NCI-H146 (cell line): ENCODE results near the gene SFMBT2.

Experiments
- DNase-seq: peaks from one replicate; lab custom pipeline; 2025; lab: John Stamatoyannopoulos, UW

SFMBT2 gene

GRCh38 chr10:7136016-7136415, 274.8 kb downstream of the SFMBT2 start:
- DNase-seq: no peak

GRCh38 chr10:7135188-7135587, 275.6 kb downstream of the SFMBT2 start:
- no peak for DNase-seq

DNA sequence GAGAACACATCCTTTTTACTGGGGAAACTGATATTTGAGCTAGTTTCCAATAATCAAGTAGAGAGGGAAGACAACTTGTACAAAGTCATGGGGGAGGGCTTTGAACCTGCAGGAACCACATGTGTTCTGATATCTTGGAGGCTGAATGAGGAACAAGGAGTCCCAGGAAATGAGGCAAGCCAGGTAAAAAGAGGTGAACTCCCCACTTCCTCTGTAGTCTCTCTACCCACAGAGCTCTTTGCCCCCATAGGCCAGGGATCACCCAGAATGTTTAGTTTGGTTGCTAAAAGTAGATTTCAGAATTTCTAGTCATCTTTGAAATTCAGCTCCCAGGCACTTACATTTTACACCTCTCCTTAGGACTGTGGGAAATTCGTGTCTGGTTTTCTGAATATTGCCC, 276.4 kb downstream of the SFMBT2 start:
- no peak for DNase-seq

DNA sequence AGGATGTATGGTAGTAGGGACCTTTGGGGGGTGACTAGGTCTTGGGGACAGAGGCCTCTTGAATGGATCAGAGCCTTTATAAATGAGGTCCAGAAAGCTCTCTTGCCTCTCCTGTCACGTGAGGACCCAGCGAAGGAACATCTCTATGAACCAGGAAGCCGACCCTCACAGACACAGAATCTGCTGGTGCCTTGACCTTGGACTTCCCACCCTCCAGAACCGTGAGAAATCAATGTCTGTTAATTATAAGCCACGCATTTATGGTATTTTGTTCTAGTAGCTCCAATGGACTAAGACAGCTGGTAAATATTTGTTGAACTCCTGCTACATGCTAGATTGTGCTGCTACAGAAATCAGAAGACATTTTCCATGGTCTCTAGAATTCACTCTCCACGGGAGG, 276.9 kb downstream of the SFMBT2 start:
- no peak for DNase-seq

- DNase-seq: no peak
These were observed 277.6 kb downstream of the SFMBT2 start for GRCh38 chr10:7133278-7133677.

GRCh38 chr10:7130191-7130911, 280.5 kb downstream of the SFMBT2 start:
- no peak for DNase-seq

- DNase-seq: no peak
These were observed 287.1 kb downstream of the SFMBT2 start for GRCh38 chr10:7123774-7124173.

GRCh38 chr10:7122561-7122960, 288.3 kb downstream of the SFMBT2 start:
- no peak for DNase-seq

GRCh38 chr10:7121154-7121797, 289.6 kb downstream of the SFMBT2 start:
- DNase-seq: peak; percentile 27

DNA sequence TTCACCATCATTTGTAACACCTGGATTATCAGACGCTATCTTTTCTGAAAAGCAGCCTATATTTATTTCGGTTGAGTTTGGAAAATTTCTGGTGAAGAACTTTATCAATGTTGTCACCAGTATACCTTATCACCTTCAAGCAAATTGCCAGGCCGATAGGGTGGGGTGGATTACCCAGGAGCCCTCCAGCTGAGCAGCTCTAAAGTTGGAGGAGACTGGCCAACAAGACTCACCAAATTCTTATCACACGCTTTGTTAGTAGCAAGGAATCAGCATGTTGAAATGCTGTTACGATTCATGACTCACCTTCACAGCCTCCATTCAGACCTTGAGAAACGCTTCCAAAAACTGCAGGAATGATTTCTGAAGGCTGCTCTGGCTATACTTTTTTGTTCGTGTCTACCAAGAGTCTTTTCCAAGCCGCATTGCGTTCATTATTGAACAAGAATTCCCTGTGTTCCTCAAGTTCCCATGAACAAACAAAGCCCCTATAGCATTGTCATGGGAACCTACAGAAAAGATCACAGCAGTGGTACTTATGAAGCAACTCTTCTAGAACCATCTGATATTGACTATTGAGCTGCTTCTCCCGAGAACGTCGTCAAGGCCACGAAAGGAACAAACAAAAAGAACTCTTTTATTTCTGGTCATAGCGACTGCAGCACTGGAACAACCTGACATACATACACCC, 291.4 kb downstream of the SFMBT2 start:
- no peak for DNase-seq

- DNase-seq: no peak
These were observed 292.8 kb downstream of the SFMBT2 start for GRCh38 chr10:7117806-7118674.

- no peak for DNase-seq
These were observed 293.5 kb downstream of the SFMBT2 start for GRCh38 chr10:7117177-7117799.

DNA sequence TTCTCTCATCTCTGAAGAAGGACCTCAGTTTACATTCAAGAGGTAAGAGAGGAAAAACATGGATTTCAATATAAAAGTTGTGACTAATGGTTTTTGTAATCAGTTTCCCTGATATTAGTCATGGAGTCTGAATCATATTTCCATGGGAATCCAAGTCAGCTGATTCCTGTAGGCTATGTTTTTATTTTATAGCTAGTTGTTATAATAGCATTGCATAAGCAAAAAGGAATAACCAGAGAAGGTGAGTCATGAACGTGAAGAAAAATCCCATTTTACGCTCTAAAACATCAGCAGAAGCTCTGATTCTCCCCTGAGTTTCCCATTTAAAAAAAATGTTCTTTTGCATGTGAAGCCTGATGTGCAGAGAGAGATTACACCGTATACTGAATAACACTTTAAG, 299.3 kb downstream of the SFMBT2 start:
- no peak for DNase-seq

DNA sequence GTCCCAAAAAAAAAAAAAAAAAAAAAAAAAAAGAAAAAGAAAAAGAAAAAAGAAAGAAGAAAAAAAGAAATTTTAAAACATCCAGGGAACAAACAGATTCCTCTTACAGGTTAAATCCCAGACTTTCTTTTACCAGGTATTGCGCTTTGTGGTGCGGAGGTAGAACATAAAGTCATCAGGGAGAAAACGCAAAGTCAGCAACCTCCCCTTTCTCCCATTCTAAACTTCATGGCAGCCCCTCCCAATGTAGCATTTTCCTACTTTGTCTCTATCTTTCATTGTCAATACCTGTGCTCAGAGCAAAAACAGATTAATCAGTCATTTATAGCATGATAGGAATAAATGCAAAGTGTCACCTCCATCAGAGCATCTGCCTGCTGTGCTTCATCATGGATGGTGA, 299.7 kb downstream of the SFMBT2 start:
- DNase-seq: no peak
